T47D (cell line): Measurements from ENCODE around the gene TRIM47.

Source experiments
- DNase-seq, 2 experiments: peaks; one replicate each; pipeline versions ENCODE4 v3.0.0 to v3.0.0-alpha.2; 2011 to 2012; ENCODE audit warnings: low read depth in 1 of 2, low spot score in 1 of 2
- JUND ChIP-seq: IDR thresholded peaks from 2 replicates; pipeline ENCODE4 v1.6.1; 2012; ENCODE audit warnings: low read depth
- in situ Hi-C: cut with HindIII; loops from 2 replicates; pipeline ENCODE4 v1.10.0; 2016; ENCODE audit warnings: low sequenced_read_pairs, low pct_unique_long_range_greater_than_20kb

The TRIM47 gene

GRCh38 chr17:75848523-75849278 is 29.7 kb downstream of the TRIM47 start:
- in situ Hi-C loops = no loop called here
- no peak for TF ChIP-seq JUND
- peak in 1 of 2 experiments; percentile 85 for DNase-seq

DNA sequence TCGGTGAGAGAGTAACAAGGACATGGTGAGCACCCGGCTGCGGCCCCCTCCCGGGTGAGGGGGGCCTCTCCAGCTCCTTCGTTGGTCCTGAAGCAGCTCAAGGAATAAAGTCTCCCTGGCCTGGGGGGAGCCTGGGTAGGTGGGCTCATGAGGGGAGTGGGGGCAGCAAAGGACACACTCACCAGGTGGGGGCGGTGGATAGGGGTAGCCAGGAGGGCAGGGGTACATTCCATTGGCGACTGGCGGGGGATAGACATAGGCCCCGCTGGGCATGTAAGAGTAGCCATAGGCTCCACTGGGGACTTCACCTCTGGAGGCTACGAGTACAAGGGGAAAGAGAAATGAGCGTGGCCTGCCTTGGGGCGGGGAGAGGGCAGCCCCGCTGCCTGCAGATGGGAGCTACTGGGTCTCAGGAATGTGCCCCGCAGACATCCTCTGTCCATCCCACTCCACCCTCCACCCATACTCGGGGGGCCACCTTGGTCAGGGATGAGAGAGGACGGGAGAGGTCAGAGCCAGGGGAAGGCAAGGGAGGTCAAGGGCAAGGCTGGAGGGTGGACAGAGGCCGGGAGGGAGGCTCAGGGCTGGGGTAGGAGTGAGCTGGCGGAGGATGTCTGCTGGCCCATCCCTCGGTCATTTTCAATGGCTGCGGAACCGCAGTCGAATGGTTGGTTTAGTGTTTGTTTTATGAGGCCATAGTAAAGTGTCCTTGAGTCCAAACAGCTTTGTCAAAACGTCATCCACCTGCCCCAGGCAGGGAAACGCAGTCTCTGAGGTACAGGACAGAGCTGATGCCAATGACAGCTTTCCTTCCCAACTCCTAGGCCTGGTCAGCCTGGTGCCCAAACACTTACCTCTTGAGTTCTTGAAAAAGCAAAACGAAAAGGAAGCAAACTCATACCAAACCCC is 30.5 kb downstream of the TRIM47 start:
- DNase-seq = no peak
- TF ChIP-seq JUND = no peak
- in situ Hi-C loops = no loop called here

GRCh38 chr17:75846692-75847613 is 31.4 kb downstream of the TRIM47 start:
- in situ Hi-C loops = no loop called here
- no peak for TF ChIP-seq JUND
- DNase-seq = no peak

- no peak for DNase-seq
- in situ Hi-C loops = no loop called here
- no peak for TF ChIP-seq JUND
These were observed 32.3 kb downstream of the TRIM47 start for GRCh38 chr17:75845933-75846691.

DNA sequence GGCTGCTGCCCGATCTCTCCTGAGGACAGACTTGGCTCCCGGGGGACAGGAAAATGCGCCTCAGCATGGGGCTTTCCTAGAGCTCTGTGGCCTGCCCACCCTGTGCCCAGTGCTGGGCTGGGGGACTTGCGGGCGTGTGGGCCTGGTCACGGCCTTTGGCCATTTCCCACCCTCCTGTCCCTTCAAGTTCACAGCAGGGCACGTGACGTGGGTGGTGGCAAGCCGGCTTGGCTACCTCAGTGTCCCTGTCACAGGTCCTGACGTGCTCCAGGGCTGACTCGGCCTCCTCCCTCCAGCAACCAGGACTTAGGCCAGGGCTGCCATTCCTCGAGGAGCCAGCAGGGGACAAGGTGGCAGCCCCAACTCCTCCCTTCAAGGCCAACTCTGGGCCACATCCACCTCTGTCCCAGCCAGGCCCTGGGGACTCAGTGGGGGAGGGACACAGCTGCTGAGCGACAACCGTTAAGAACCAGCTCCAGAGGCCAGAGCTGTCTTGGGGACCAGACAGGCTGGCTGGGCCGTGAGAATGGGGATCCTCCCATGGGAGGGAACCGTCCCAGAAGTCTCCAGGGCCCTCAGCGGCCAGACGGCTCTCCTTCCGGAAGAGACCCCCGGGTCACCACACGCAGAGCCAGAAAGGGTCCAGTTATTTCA is 33.2 kb downstream of the TRIM47 start:
- DNase-seq = peak; percentile 93 to 99
- in situ Hi-C loops = no loop called here
- TF ChIP-seq JUND = no peak

DNA sequence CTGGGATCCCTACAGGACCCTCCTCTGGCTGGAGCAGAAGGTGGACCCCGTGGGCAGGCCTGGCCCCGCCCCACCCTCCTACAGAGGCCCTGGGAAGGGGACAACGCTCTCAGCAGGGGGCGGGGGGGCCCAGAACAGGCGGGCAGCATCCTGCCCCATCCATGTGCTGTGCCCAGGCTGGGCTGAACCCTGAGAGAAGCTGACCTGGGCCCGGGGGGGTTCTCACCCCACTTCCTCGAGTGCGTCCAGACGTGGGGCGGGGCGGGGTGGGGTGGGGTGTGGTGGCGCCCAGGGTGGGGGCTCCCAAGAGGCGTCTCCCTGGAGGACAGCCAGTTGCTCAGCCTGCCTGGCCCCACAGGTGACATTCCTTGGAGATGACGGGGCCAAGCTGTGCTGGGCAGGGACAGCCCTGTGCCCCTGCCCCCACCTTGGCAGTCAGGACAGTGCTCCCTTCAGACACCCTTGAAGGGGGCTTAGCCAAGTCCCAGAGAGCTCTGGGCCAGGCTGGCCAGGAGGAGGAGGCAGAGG is 33.8 kb downstream of the TRIM47 start:
- DNase-seq = peak; percentile 95 to 98
- TF ChIP-seq JUND = peak; percentile 99
- in situ Hi-C loops = no loop called here

DNA sequence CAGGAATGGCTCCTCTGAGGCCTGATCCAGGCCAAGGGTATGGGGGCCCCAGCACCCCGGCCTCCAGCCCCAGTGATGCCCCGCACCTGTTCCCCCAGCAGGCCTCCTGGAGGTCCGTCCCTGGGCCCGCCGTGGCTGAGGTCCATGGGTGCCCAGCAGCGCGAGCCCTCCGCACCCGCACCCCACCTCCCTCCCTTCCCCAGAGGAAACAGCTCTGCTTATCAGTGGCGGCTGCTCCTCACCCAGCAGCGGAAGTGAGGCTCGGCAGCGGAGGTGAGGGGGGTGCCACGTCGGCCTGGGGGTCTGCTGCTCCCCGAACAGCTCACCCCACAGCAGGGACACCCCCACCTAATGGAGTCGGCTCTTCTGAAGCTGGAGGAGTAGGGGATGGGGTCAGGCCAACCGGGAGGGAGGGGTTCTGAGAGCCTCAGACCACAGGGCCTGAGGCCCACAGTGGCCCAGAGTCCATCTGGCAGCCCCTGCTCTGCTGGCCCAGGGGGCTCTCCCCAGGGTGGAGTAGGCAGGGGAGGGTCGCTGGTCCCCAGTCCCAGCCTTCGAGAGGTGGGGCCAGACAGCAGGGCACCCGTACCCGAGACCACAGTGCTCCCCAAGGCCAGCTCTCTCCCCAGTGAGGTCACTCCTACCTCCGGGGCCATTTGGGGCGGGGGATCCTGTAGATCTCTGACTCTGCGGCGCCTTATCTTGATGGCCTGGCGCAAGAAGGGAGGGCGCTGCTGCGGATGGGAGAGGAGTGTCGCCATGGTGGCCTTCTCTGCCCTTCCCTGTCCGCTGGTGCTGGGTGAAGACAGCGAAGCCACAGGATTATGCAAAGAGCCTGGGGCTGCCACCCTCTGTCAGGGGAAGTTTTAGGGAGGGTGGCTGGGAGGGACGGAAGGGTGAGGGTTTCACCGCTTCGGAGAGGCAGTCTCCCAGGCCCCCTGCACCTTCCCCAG is 34.5 kb downstream of the TRIM47 start, which contains the start of gene UNC13D:
UNC13D (minus strand) TSS at position 828 of the 953 bp plus-strand sequence; CDS start at position 761, 67 bp downstream.
- DNase-seq = peak in 1 of 2 experiments; percentile 85
- in situ Hi-C loops = no loop called here
- no peak for TF ChIP-seq JUND

GRCh38 chr17:75842963-75843576 is 35.3 kb downstream of the TRIM47 start:
- no peak for DNase-seq
- no peak for TF ChIP-seq JUND
- in situ Hi-C loops = no loop called here

GRCh38 chr17:75842411-75842810 is 36.0 kb downstream of the TRIM47 start:
- TF ChIP-seq JUND = no peak
- no peak for DNase-seq
- in situ Hi-C loops = no loop called here

GRCh38 chr17:75840799-75841164 is 37.6 kb downstream of the TRIM47 start:
- in situ Hi-C loops = no loop called here
- DNase-seq = no peak
- TF ChIP-seq JUND = no peak
